GM19324 (cell line): ENCODE results near the gene C6orf163.
A peak's percentile ranks its signal among the peaks of the same experiment; 100 is the strongest.

Source experiments
- ATAC-seq: cut with Tn5 transposase; IDR thresholded peaks from one replicate; pipeline ENCODE4 v1.9.1; 2021; ENCODE audit warnings: mild to moderate bottlenecking, moderate library complexity; ENCODE audit not compliant: unreplicated experiment, low FRiP score

Gene C6orf163

GRCh38 chr6:87351583-87351982, 7.0 kb downstream of the C6orf163 start:
- ATAC-seq = no peak

- ATAC-seq = no peak
Observed at GRCh38 chr6:87356181-87356580, 11.6 kb downstream of the C6orf163 start.

- ATAC-seq = no peak
Observed at GRCh38 chr6:87357479-87358196, 13.0 kb downstream of the C6orf163 start.

GRCh38 chr6:87364602-87365252, 20.1 kb downstream of the C6orf163 start:
- ATAC-seq = no peak

GRCh38 chr6:87366072-87366827, 21.6 kb downstream of the C6orf163 start:
- no peak for ATAC-seq

GRCh38 chr6:87366899-87367298, 22.3 kb downstream of the C6orf163 start:
- ATAC-seq = no peak

GRCh38 chr6:87373377-87373776, 28.8 kb downstream of the C6orf163 start:
- ATAC-seq = no peak

GRCh38 chr6:87375315-87375714, 30.7 kb downstream of the C6orf163 start:
- ATAC-seq = no peak

GRCh38 chr6:87376643-87377042, 32.0 kb downstream of the C6orf163 start:
- ATAC-seq = no peak

GRCh38 chr6:87378947-87379346, 34.3 kb downstream of the C6orf163 start:
- no peak for ATAC-seq

GRCh38 chr6:87382861-87383260, 38.2 kb downstream of the C6orf163 start:
- ATAC-seq = no peak

GRCh38 chr6:87384038-87384437, 39.4 kb downstream of the C6orf163 start:
- ATAC-seq = no peak

- no peak for ATAC-seq
Observed at GRCh38 chr6:87384449-87384848, 39.8 kb downstream of the C6orf163 start.

GRCh38 chr6:87391334-87391733, 46.7 kb downstream of the C6orf163 start:
- ATAC-seq = no peak

- peak; percentile 75 for ATAC-seq
Observed at GRCh38 chr6:87393026-87393622, 48.5 kb downstream of the C6orf163 start.

GRCh38 chr6:87395431-87395830, 50.8 kb downstream of the C6orf163 start:
- ATAC-seq = no peak

GRCh38 chr6:87396595-87397392, 52.2 kb downstream of the C6orf163 start:
- ATAC-seq = no peak

- ATAC-seq = no peak
Observed at GRCh38 chr6:87397656-87398055, 53.0 kb downstream of the C6orf163 start.

- ATAC-seq = no peak
Observed at GRCh38 chr6:87401832-87402231, 57.2 kb downstream of the C6orf163 start.

- peak; percentile 3 for ATAC-seq
Observed at GRCh38 chr6:87407561-87407900, 62.9 kb downstream of the C6orf163 start.
